GM23338 (cell line): Measurements from ENCODE around the gene DGLUCY. TPM values are rescaled to one million over a fixed set of nuclear protein-coding genes. Genes with fewer than 3 reads are reported as not detected.
A peak's percentile ranks its signal among the peaks of the same experiment; 100 is the strongest.

Experiments used
- ATAC-seq: fragments of 200-7000 bp; cut with Tn5 transposase; 3 replicates; pipeline ENCODE4 v1.9.1; 2020
- DNase-seq: peaks from one replicate; pipeline ENCODE4 v3.0.0-alpha.2; 2015; ENCODE audit warnings: low spot score
- H2AFZ ChIP-seq: fragments of 200-600 bp; sonication (generic); 2 replicates; pipeline ENCODE4 v1.8.0; 2016; ENCODE audit warnings: antibody characterized with exemption, mild to moderate bottlenecking, moderate library complexity
- H3F3A ChIP-seq: fragments of 200-600 bp; sonication (generic); replicated peaks from 2 replicates; pipeline ENCODE4 v1.8.0; 2017; ENCODE audit warnings: antibody characterized with exemption, mixed run types, low read depth
- H3K27ac ChIP-seq: fragments of 200-600 bp; sonication (generic); 2 replicates; pipeline ENCODE4 v1.6.1; 2016; ENCODE audit warnings: low read depth
- H3K27me3 ChIP-seq: fragments of 200-600 bp; sonication (generic); 2 replicates; pipeline ENCODE4 v1.8.0; 2016; ENCODE audit warnings: mild to moderate bottlenecking, mixed run types, moderate library complexity; ENCODE audit not compliant: insufficient read depth
- H3K36me3 ChIP-seq: fragments of 200-600 bp; sonication (generic); 2 replicates; pipeline ENCODE4 v1.8.0; 2016; ENCODE audit warnings: mild to moderate bottlenecking; ENCODE audit not compliant: insufficient read depth
- H3K4me1 ChIP-seq: fragments of 200-600 bp; sonication (generic); 2 replicates; pipeline ENCODE4 v1.8.0; 2016; ENCODE audit warnings: mild to moderate bottlenecking, moderate library complexity; ENCODE audit not compliant: insufficient read depth
- H3K4me2 ChIP-seq: fragments of 200-600 bp; sonication (generic); 2 replicates; pipeline ENCODE4 v1.7.1; 2017; ENCODE audit warnings: mixed run types
- H3K4me3 ChIP-seq: fragments of 200-600 bp; sonication (generic); 2 replicates; pipeline ENCODE4 v1.6.1; 2016; ENCODE audit warnings: mixed run types
- H3K79me2 ChIP-seq: fragments of 200-600 bp; sonication (generic); replicated peaks from 2 replicates; pipeline ENCODE4 v1.8.0; 2017; ENCODE audit warnings: mild to moderate bottlenecking; ENCODE audit not compliant: insufficient read depth
- H3K9me2 ChIP-seq: fragments of 200-600 bp; sonication (generic); 2 replicates; pipeline ENCODE4 v1.8.0; 2017; ENCODE audit not compliant: insufficient read depth
- H4K20me1 ChIP-seq: fragments of 200-600 bp; sonication (generic); replicated peaks from 2 replicates; pipeline ENCODE4 v1.8.0; 2017; ENCODE audit warnings: mild to moderate bottlenecking; ENCODE audit not compliant: insufficient read depth
- H3K27ac Mint-ChIP-seq: 2 replicates; pipeline ENCODE4 v1.8.0; 2020; ENCODE audit warnings: inconsistent platforms, mild to moderate bottlenecking, moderate library complexity, mixed read lengths
- H3K27me3 Mint-ChIP-seq: 3 replicates; pipeline ENCODE4 v1.8.0; 2022; ENCODE audit warnings: low read depth, mild to moderate bottlenecking, moderate library complexity, mixed read lengths, inconsistent platforms; ENCODE audit not compliant: insufficient read depth, poor library complexity
- H3K36me3 Mint-ChIP-seq: 3 replicates; pipeline ENCODE4 v1.8.0; 2021; ENCODE audit warnings: low read depth, mild to moderate bottlenecking, inconsistent platforms, moderate library complexity, mixed read lengths
- H3K4me1 Mint-ChIP-seq: 3 replicates; pipeline ENCODE4 v1.8.0; 2020; ENCODE audit warnings: mild to moderate bottlenecking, inconsistent platforms, mixed read lengths
- H3K4me3 Mint-ChIP-seq: 3 replicates; pipeline ENCODE4 v1.8.0; 2021; ENCODE audit warnings: moderate library complexity, mild to moderate bottlenecking, inconsistent platforms, mixed read lengths
- H3K9me3 Mint-ChIP-seq: 3 replicates; pipeline ENCODE4 v1.8.0; 2020; ENCODE audit warnings: moderate library complexity, mild to moderate bottlenecking, inconsistent platforms, mixed read lengths
- CREB1 ChIP-seq: fragments of 250-450 bp; sonication (Bioruptor Pico); IDR thresholded peaks from 2 replicates; pipeline ENCODE4 v1.5.0; 2020; ENCODE audit warnings: low read depth, mild to moderate bottlenecking, moderate library complexity
- CTCF ChIP-seq, 2 experiments: fragments of 200-600 bp in 1 of 2; sonication (generic) in 1 of 2; conservative IDR thresholded peaks; 2 replicates each; pipeline versions ENCODE4 v1.5.1 to v1.6.1; 2016 to 2017; ENCODE audit warnings: antibody characterized with exemption in 2 of 2, low read depth in 2 of 2, mild to moderate bottlenecking in 2 of 2, moderate library complexity in 1 of 2
- ETS1 ChIP-seq: IDR thresholded peaks from 2 replicates; pipeline ENCODE4 v1.6.1; 2016; ENCODE audit warnings: antibody characterized with exemption
- EZH2 ChIP-seq: fragments of 200-600 bp; sonication (generic); IDR thresholded peaks from one replicate; pipeline ENCODE4 v1.8.0; 2017; ENCODE audit warnings: antibody characterized with exemption, mild to moderate bottlenecking, low read depth; ENCODE audit not compliant: unreplicated experiment
- JUNB ChIP-seq: IDR thresholded peaks from one replicate; pipeline ENCODE4 v1.6.1; 2016; ENCODE audit warnings: antibody characterized with exemption; ENCODE audit not compliant: unreplicated experiment
- REST ChIP-seq: IDR thresholded peaks from one replicate; pipeline ENCODE4 v1.6.1; 2018; ENCODE audit warnings: antibody characterized with exemption; ENCODE audit not compliant: unreplicated experiment
- ZNF114 ChIP-seq: fragments of 250-450 bp; sonication (Bioruptor Pico); IDR thresholded peaks from 2 replicates; pipeline ENCODE4 v1.5.0; 2020; ENCODE audit warnings: mild to moderate bottlenecking, moderate library complexity
- ZNF331 ChIP-seq: fragments of 250-450 bp; sonication (Bioruptor Pico); IDR thresholded peaks from 2 replicates; pipeline ENCODE4 v1.5.0; 2020; ENCODE audit warnings: low read depth, mild to moderate bottlenecking, moderate library complexity
- ZNF462 ChIP-seq: fragments of 250-450 bp; sonication (Bioruptor Pico); IDR thresholded peaks from 2 replicates; pipeline ENCODE4 v1.5.0; 2020; ENCODE audit warnings: mild to moderate bottlenecking, moderate library complexity
- polyA plus RNA-seq: library from polyadenylated mRNA; unstranded; fragments of >200 nt; fragmentation: Nextera tagmentation; extraction: Ambion mirVana; gene quantifications from 2 replicates; pipeline ENCODE4 v1.2.1, GENCODE V29; 2016
- total RNA-seq: library from RNA; depleted of rRNA; stranded (reverse); fragments of >200 nt; shearing (Covaris generic); gene quantifications from 2 replicates; pipeline ENCODE4 v1.2.3, GENCODE V29; 2014

Gene DGLUCY
- total and polyA plus RNA-seq, 2 experiments from 2014 or later = 14.6 to 31.6 TPM

- Mint-ChIP-seq H3K4me1 (peaks cover 5% of the 10 kb centered on the region; the same call in 1 of the 3 replicates), H3K4me3 (no peak overlapping the region), H3K9me3 (no peaks in the 10 kb centered on the region), H3K27ac (no peak overlapping the region), H3K36me3 (peaks cover 12% of the 10 kb centered on the region; the same call in 2 of the 3 replicates), H3K27me3 (peaks cover 2% of the 10 kb centered on the region)
- no peak for DNase-seq
- H3K27me3 ChIP-seq = no peaks in the 10 kb centered on the region
- H3K79me2 ChIP-seq = no peaks in the 10 kb centered on the region
- H2AFZ ChIP-seq = no peak overlapping the region
- no peak overlapping the region for H3K4me3 ChIP-seq
- no peaks in the 10 kb centered on the region for H3K9me2 ChIP-seq
- no peaks in the 10 kb centered on the region for H4K20me1 ChIP-seq
- peak; percentile 64 for ATAC-seq
- H3F3A ChIP-seq = no peaks in the 10 kb centered on the region
- no peak overlapping the region for H3K4me2 ChIP-seq
- TF ChIP-seq CREB1 (CRISPR knock-in tag) (no peak), ZNF331 (CRISPR knock-in tag) (no peak), EZH2 (no peak)
- no peaks in the 10 kb centered on the region for H3K36me3 ChIP-seq
- H3K27ac ChIP-seq = no peak overlapping the region
- no peaks in the 10 kb centered on the region for H3K4me1 ChIP-seq
Measured at GRCh38 chr14:91216731-91217226, 102.9 kb downstream of the DGLUCY start.

GRCh38 chr14:91218014-91218413 is 104.1 kb downstream of the DGLUCY start:
- H3K27ac Mint-ChIP-seq = no peak overlapping the region
- Histone ChIP-seq H3K36me3 (no peaks in the 10 kb centered on the region), H3K79me2 (no peaks in the 10 kb centered on the region), H3K27me3 (no peaks in the 10 kb centered on the region), H3F3A (no peaks in the 10 kb centered on the region), H3K27ac (no peak overlapping the region), H4K20me1 (no peaks in the 10 kb centered on the region), H3K4me1 (no peaks in the 10 kb centered on the region), H3K4me2 (no peak overlapping the region), H3K4me3 (no peak overlapping the region), H2AFZ (no peak overlapping the region), H3K9me2 (no peaks in the 10 kb centered on the region)
- H3K4me1 Mint-ChIP-seq = peaks cover 10% of the 10 kb centered on the region
- DNase-seq = no peak
- peaks cover 5% of the 10 kb centered on the region for H3K27me3 Mint-ChIP-seq
- H3K4me3 Mint-ChIP-seq = no peak overlapping the region
- peaks cover 17% of the 10 kb centered on the region; the same call in 2 of the 3 replicates for H3K36me3 Mint-ChIP-seq
- no peaks in the 10 kb centered on the region for H3K9me3 Mint-ChIP-seq
- no peak for ATAC-seq
- TF ChIP-seq CTCF (conservative IDR thresholded peaks at IDR 0.05; ENCODE audit: low read depth in 2 of 2) (no peak), ZNF462 (CRISPR knock-in tag) (no peak), CREB1 (CRISPR knock-in tag) (no peak), ETS1 (no peak), JUNB (no peak), REST (no peak), ZNF114 (CRISPR knock-in tag) (no peak)
